ENCODE measurements around the gene IMMP2L.

Gene IMMP2L

DNA sequence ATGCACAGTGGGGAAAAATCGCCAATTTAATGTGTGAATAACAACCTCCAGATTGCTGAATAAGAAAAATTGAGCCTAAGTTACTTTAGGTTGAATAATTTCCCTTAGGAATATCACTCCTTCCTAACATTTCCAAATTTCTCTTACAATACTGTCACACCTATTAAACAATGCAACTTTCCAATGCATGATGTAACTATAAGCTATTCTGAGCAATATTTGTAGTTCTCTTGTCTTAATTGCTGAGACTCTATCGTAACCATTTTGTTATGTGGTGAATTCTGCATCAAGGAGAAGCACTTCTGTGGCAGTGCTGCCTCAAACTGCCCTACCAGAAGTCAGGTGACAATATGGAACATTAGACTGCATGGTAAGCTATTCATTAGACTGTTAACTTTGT, 858.1 kb downstream of the IMMP2L start:
- TF ChIP-seq, protein P1, sequence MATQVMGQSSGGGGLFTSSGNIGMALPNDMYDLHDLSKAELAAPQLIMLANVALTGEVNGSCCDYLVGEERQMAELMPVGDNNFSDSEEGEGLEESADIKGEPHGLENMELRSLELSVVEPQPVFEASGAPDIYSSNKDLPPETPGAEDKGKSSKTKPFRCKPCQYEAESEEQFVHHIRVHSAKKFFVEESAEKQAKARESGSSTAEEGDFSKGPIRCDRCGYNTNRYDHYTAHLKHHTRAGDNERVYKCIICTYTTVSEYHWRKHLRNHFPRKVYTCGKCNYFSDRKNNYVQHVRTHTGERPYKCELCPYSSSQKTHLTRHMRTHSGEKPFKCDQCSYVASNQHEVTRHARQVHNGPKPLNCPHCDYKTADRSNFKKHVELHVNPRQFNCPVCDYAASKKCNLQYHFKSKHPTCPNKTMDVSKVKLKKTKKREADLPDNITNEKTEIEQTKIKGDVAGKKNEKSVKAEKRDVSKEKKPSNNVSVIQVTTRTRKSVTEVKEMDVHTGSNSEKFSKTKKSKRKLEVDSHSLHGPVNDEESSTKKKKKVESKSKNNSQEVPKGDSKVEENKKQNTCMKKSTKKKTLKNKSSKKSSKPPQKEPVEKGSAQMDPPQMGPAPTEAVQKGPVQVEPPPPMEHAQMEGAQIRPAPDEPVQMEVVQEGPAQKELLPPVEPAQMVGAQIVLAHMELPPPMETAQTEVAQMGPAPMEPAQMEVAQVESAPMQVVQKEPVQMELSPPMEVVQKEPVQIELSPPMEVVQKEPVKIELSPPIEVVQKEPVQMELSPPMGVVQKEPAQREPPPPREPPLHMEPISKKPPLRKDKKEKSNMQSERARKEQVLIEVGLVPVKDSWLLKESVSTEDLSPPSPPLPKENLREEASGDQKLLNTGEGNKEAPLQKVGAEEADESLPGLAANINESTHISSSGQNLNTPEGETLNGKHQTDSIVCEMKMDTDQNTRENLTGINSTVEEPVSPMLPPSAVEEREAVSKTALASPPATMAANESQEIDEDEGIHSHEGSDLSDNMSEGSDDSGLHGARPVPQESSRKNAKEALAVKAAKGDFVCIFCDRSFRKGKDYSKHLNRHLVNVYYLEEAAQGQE (IDR thresholded peaks at IDR 0.05; ENCODE audit: insufficient read depth in 1 of 2, low read depth in 2 of 2, low read length in 2 of 2): no peak
- TF ChIP-seq SIN3A (IDR thresholded peaks at IDR 0.05; ENCODE audit: borderline replicate concordance, insufficient read depth, low read length) (no peak), FOXP2 (optimal IDR thresholded peaks at IDR 0.05; ENCODE audit: borderline replicate concordance, extremely low read depth, extremely low read length, insufficient read depth) (no peak), TAF1 (IDR thresholded peaks at IDR 0.05; ENCODE audit: borderline replicate concordance, insufficient read depth, low read length) (no peak), POLR2AphosphoS5 (IDR thresholded peaks at IDR 0.05; ENCODE audit: low read depth, low read length) (no peak)

DNA sequence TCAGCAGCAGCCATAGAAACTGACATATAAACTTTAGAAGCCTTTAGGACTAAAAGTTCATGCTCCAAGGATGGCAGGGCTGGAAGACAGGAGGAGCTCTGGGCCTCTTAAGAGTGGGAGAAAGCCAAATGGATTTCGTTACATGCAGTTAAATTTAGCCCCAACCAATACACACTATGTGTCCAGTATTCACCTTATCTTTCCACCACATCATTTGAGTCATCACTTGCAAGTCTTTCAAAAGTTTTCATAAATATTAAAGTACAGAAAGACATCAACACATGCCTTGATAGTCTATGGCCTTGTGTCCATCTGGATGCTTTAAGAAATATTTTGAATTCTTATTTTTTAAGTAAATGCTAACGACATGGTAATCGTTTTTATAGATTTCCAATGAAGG, 863.7 kb downstream of the IMMP2L start:
- no peak for TF ChIP-seq POLR2AphosphoS5 (IDR thresholded peaks at IDR 0.05; ENCODE audit: low read depth, low read length)
- no peak for TF ChIP-seq TAF1 (IDR thresholded peaks at IDR 0.05; ENCODE audit: borderline replicate concordance, insufficient read depth, low read length)
- TF ChIP-seq, protein P1 (IDR thresholded peaks at IDR 0.05; ENCODE audit: insufficient read depth in 1 of 2, low read depth in 2 of 2, low read length in 2 of 2): no peak
- no peak for TF ChIP-seq SIN3A (IDR thresholded peaks at IDR 0.05; ENCODE audit: borderline replicate concordance, insufficient read depth, low read length)
- TF ChIP-seq FOXP2 (optimal IDR thresholded peaks at IDR 0.05; ENCODE audit: borderline replicate concordance, extremely low read depth, extremely low read length, insufficient read depth): no peak

DNA sequence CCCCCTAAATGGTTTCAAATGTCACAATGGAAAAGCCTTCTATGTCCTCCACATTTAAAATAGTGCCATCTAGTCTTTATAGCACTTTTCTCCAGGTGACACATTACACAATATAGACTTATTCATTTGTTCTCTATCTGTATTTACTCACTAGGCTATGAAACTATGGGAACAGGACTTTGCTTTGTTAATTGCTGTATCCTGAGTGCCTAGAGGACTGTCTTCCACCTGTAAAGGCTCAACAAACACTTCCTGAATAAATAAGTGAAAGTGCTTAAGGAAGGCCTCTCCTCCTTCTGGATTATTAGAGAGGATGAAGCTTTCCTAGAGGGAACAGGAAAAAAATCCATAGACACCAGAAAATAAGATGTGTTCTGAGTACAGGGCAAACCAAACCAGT, 868.9 kb downstream of the IMMP2L start:
- TF ChIP-seq POLR2AphosphoS5 (IDR thresholded peaks at IDR 0.05; ENCODE audit: low read depth, low read length) (no peak), SIN3A (IDR thresholded peaks at IDR 0.05; ENCODE audit: borderline replicate concordance, insufficient read depth, low read length) (no peak), TAF1 (IDR thresholded peaks at IDR 0.05; ENCODE audit: borderline replicate concordance, insufficient read depth, low read length) (no peak), FOXP2 (optimal IDR thresholded peaks at IDR 0.05; ENCODE audit: borderline replicate concordance, extremely low read depth, extremely low read length, insufficient read depth) (no peak)
- TF ChIP-seq, protein P1 (IDR thresholded peaks at IDR 0.05; ENCODE audit: insufficient read depth in 1 of 2, low read depth in 2 of 2, low read length in 2 of 2): no peak

DNA sequence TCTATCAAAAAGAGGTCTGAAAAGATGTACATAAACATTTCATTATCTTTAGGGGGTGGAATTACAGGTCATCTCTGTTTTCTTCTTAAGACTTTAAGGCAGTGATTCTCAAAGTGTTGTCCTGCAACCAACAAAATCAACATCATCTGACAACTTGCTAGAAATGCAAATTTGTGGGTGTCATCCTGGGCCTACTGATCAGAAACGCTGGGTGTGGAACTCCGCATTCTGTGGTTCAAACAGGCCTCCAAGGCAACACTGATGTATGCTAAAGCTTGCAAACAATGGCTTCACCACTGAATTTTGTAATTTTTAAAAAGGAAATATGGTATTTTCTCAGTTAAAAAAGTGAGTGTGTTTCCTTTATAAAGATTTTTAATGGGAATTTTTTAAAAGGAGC, 873.4 kb downstream of the IMMP2L start:
- TF ChIP-seq POLR2AphosphoS5 (IDR thresholded peaks at IDR 0.05; ENCODE audit: low read depth, low read length): no peak
- TF ChIP-seq, protein P1 (IDR thresholded peaks at IDR 0.05; ENCODE audit: insufficient read depth in 1 of 2, low read depth in 2 of 2, low read length in 2 of 2): no peak
- no peak for TF ChIP-seq SIN3A (IDR thresholded peaks at IDR 0.05; ENCODE audit: borderline replicate concordance, insufficient read depth, low read length)
- no peak for TF ChIP-seq FOXP2 (optimal IDR thresholded peaks at IDR 0.05; ENCODE audit: borderline replicate concordance, extremely low read depth, extremely low read length, insufficient read depth)
- no peak for TF ChIP-seq TAF1 (IDR thresholded peaks at IDR 0.05; ENCODE audit: borderline replicate concordance, insufficient read depth, low read length)

DNA sequence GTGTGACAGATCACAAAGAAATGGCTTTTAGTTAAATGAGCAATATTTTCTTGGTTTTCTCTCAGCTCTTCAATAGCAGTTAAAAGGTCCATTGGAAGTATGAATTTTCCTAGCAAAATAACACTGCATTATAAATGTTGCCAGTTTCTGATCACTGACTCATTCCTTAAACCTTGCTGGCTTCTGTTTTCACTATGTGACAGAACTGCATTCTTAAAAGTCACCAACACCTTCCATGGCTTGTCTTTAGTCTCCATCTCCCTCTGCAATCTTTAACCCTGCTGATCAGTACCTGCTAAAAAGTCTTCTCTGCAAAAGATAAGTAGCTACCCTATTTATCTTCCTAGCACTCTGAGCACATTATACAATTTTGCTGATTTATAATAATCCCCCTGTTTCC, 876.4 kb downstream of the IMMP2L start:
- TF ChIP-seq POLR2AphosphoS5 (IDR thresholded peaks at IDR 0.05; ENCODE audit: low read depth, low read length) (no peak), FOXP2 (optimal IDR thresholded peaks at IDR 0.05; ENCODE audit: borderline replicate concordance, extremely low read depth, extremely low read length, insufficient read depth) (no peak), SIN3A (IDR thresholded peaks at IDR 0.05; ENCODE audit: borderline replicate concordance, insufficient read depth, low read length) (no peak), TAF1 (IDR thresholded peaks at IDR 0.05; ENCODE audit: borderline replicate concordance, insufficient read depth, low read length) (no peak)
- TF ChIP-seq, protein P1 (IDR thresholded peaks at IDR 0.05; ENCODE audit: insufficient read depth in 1 of 2, low read depth in 2 of 2, low read length in 2 of 2): no peak
